Loucy (cell line): ENCODE results near the gene NLGN2.
A peak's percentile ranks its signal among the peaks of the same experiment; 100 is the strongest.

Experiments used
- H2AFZ ChIP-seq: fragments of 200-600 bp; sonication (generic); 2 replicates; pipeline ENCODE4 v1.6.0; 2016; ENCODE audit warnings: antibody characterized with exemption, mild to moderate bottlenecking, low read length, moderate library complexity
- H3F3A ChIP-seq: fragments of 200-600 bp; 2 replicates; pipeline ENCODE4 v1.6.0; 2016; ENCODE audit warnings: antibody characterized with exemption, low read depth, mild to moderate bottlenecking
- H3K27me3 ChIP-seq: fragments of 200-600 bp; sonication (generic); 2 replicates; pipeline ENCODE4 v1.6.1; 2014; ENCODE audit warnings: low read length, mild to moderate bottlenecking; ENCODE audit not compliant: insufficient read depth, poor library complexity, severe bottlenecking
- H3K36me3 ChIP-seq: fragments of 200-600 bp; sonication (generic); 2 replicates; pipeline ENCODE4 v1.6.1; 2016; ENCODE audit warnings: low read length; ENCODE audit not compliant: insufficient read depth
- H3K4me1 ChIP-seq: fragments of 200-600 bp; sonication (generic); 2 replicates; pipeline ENCODE4 v1.5.1; 2014; ENCODE audit warnings: low read length, mild to moderate bottlenecking; ENCODE audit not compliant: insufficient read depth, poor library complexity, severe bottlenecking
- H3K4me2 ChIP-seq: fragments of 200-600 bp; sonication (generic); 2 replicates; pipeline ENCODE4 v1.6.0; 2014; ENCODE audit warnings: antibody characterized with exemption, low read length, low read depth, mild to moderate bottlenecking; ENCODE audit not compliant: poor library complexity, severe bottlenecking
- H3K4me3 ChIP-seq: fragments of 200-600 bp; sonication (generic); 2 replicates; pipeline ENCODE4 v1.5.1; 2014; ENCODE audit warnings: low read length, mild to moderate bottlenecking, mixed read lengths; ENCODE audit not compliant: poor library complexity, severe bottlenecking
- H3K79me2 ChIP-seq: fragments of 200-600 bp; sonication (generic); 2 replicates; pipeline ENCODE4 v1.6.1; 2014; ENCODE audit warnings: low read length; ENCODE audit not compliant: insufficient read depth
- H3K9ac ChIP-seq: fragments of 200-600 bp; sonication (generic); 2 replicates; pipeline ENCODE4 v1.6.0; 2014; ENCODE audit warnings: mild to moderate bottlenecking, low read depth, low read length, moderate library complexity; ENCODE audit not compliant: poor library complexity, severe bottlenecking
- H3K9me2 ChIP-seq: fragments of 200-600 bp; sonication (generic); replicated peaks from 2 replicates; pipeline ENCODE4 v1.6.1; 2016; ENCODE audit warnings: low read depth, low read length, mixed read lengths
- H3K9me3 ChIP-seq: fragments of 200-600 bp; sonication (generic); 2 replicates; pipeline ENCODE4 v1.6.1; 2014; ENCODE audit warnings: mild to moderate bottlenecking, antibody characterized with exemption, low read length, low read depth; ENCODE audit not compliant: insufficient read depth
- H4K20me1 ChIP-seq: fragments of 200-600 bp; sonication (generic); 2 replicates; pipeline ENCODE4 v1.6.0; 2014; ENCODE audit warnings: antibody characterized with exemption, low read length, mild to moderate bottlenecking; ENCODE audit not compliant: insufficient read depth, poor library complexity, severe bottlenecking
- EZH2phosphoT487 ChIP-seq: fragments of 200-600 bp; IDR thresholded peaks from 2 replicates; pipeline ENCODE4 v1.6.1; 2018; ENCODE audit warnings: antibody characterized with exemption, mild to moderate bottlenecking, moderate library complexity, borderline replicate concordance
- TF ChIP-seq, protein P1 (sequence below): fragments of 200-600 bp; sonication (generic); conservative IDR thresholded peaks from 2 replicates; pipeline ENCODE4 v1.5.1; 2014; ENCODE audit warnings: mild to moderate bottlenecking, antibody characterized with exemption, low read length

NLGN2 gene

DNA sequence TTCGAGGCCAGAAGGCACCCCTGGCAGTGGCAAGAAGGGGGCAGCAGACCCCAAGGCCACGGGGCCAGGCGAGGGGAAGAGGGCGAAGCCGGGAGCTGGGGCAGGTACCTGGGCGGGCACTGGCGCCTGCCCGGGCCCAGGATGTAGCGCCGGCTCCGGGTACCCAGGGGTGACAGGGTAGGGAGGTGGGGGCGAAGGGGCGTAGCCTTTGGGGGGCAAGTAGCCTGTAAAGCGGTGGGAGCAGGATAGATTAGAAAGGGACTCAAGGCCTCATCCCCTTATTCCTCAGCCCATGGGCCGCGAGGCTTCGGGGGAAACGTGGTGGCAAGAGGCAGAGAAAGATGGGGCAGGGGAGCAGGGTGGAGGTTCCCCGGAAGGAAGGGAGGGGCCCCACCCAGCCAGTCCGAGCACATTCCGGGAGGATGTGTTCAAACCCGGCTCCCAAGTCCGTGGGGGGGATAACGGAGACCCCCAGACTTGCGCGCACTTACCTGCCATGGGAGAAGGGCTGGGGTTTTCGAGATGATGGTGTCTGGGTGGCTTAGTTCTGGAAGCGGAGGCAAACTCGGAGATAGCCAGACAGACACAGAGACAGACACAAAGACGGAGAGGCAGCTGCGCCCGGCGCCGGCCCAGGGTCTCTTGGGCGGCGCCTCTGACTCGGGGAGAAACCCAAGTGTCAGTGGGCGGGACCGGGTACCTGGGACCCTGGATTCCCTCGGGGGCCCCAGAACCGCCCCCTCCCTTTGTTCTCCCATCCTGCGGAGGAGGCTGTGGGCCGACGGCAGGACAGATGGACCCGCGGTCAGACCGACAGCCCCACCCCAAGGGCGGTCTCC, 13.8 kb upstream of the NLGN2 start:
- Histone ChIP-seq H3F3A (no peaks in the 10 kb centered on the region), H3K79me2 (no peaks in the 10 kb centered on the region), H4K20me1 (no peaks in the 10 kb centered on the region), H2AFZ (peak overlapping the region; percentile 74), H3K4me2 (peak overlapping the region; percentile 90), H3K9me2 (no peaks in the 10 kb centered on the region), H3K4me1 (peaks cover 14% of the 10 kb centered on the region), H3K27me3 (no peaks in the 10 kb centered on the region), H3K4me3 (peak overlapping the region; percentile 74), H3K9ac (peak overlapping the region; percentile 71), H3K36me3 (no peaks in the 10 kb centered on the region), H3K9me3 (no peaks in the 10 kb centered on the region)
- TF ChIP-seq, protein P1, sequence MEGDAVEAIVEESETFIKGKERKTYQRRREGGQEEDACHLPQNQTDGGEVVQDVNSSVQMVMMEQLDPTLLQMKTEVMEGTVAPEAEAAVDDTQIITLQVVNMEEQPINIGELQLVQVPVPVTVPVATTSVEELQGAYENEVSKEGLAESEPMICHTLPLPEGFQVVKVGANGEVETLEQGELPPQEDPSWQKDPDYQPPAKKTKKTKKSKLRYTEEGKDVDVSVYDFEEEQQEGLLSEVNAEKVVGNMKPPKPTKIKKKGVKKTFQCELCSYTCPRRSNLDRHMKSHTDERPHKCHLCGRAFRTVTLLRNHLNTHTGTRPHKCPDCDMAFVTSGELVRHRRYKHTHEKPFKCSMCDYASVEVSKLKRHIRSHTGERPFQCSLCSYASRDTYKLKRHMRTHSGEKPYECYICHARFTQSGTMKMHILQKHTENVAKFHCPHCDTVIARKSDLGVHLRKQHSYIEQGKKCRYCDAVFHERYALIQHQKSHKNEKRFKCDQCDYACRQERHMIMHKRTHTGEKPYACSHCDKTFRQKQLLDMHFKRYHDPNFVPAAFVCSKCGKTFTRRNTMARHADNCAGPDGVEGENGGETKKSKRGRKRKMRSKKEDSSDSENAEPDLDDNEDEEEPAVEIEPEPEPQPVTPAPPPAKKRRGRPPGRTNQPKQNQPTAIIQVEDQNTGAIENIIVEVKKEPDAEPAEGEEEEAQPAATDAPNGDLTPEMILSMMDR: peak; percentile 33
- TF ChIP-seq EZH2phosphoT487: no peak

DNA sequence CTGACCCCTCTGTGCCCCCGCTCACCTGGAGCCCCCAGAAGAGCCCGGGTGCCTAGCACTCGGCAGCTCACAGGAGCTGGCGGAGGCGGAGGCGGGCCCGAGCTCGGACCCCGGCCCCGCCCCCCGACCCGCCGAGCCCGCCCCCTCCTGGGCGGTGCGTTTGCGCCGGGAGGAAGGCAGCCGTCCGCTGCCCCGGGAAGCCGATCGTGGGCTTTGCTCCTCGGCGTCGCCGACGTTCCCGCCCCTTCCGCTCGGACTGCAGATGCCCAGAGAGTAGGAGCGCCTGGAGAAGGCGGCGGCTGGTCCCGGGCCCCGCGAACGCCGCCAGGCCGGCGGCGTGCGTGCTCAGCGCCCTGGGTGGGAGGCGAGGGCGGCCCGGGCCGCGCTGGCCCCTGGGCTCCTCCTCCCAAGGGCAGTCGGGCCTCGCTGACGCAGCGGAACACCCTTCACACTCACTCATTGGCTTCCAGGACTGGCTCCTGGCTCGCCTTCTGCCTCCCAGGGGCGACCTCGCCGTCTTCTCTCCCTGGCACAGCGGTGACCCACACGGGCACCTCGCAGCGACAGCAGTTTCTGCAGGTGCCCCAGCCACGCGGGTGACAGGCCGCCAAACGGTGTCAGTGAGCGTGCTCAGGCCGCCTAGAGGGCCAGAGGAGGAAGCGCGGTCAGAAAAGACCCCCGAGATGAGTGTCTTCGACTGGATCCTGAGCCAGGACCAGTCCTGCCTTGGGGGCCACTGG, 13.0 kb upstream of the NLGN2 start, which contains the start of gene PLSCR3:
Gene PLSCR3 (minus strand): TSS at position 74 of the 740 bp plus-strand sequence. CDS start 415 bp downstream, outside the sequence.
- Histone ChIP-seq H3K4me3 (peak within 1 kb of the TSS; percentile 74), H3K9me3 (no peaks in the 10 kb centered on the region), H4K20me1 (no peaks in the 10 kb centered on the region), H3K4me2 (peak within 1 kb of the TSS; percentile 90), H3K36me3 (no peaks in the 10 kb centered on the region), H3K9me2 (no peaks in the 10 kb centered on the region), H3K79me2 (no peaks in the 10 kb centered on the region), H3K27me3 (no peaks in the 10 kb centered on the region), H3K4me1 (peaks cover 14% of the 10 kb centered on the region), H3K9ac (peak within 1 kb of the TSS; percentile 71), H3F3A (no peaks in the 10 kb centered on the region), H2AFZ (peak within 1 kb of the TSS; percentile 74)
- TF ChIP-seq, protein P1: peak; percentile 48
- TF ChIP-seq EZH2phosphoT487: no peak

DNA sequence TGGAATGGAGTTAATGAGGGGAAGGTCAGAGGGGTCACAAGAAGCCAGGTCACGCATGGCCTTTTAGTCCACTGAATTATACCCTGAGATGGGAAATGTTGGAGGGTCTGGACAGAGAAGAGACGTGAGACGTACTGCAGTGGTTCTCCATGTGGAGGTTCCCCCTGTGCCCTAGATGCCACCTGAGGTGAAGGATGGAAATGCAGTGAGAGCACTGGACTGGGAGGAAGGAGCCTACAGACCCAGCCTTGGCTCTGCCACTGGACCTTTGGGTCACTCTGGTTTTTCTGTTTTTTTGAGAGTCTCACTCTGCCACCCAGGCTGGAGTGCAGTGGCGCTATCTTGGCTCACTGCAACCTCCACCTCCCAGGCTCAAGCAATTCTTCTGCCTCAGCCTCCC, 11.5 kb upstream of the NLGN2 start:
- Histone ChIP-seq H3K9ac (no peak overlapping the region), H3K9me2 (no peaks in the 10 kb centered on the region), H3K36me3 (no peaks in the 10 kb centered on the region), H3K79me2 (no peaks in the 10 kb centered on the region), H3F3A (no peaks in the 10 kb centered on the region), H4K20me1 (no peaks in the 10 kb centered on the region), H2AFZ (no peak overlapping the region), H3K9me3 (no peaks in the 10 kb centered on the region), H3K27me3 (no peaks in the 10 kb centered on the region), H3K4me2 (no peak overlapping the region), H3K4me3 (no peak overlapping the region), H3K4me1 (peaks cover 14% of the 10 kb centered on the region)
- no peak for TF ChIP-seq EZH2phosphoT487
- TF ChIP-seq, protein P1: no peak
